ENCODE results near the gene FAM118A. TPM values are rescaled to one million over a fixed set of nuclear protein-coding genes. Genes with fewer than 3 reads are reported as not detected.

Gene FAM118A
- total RNA-seq, 1 experiment from 2014 or later = 21.3 TPM

DNA sequence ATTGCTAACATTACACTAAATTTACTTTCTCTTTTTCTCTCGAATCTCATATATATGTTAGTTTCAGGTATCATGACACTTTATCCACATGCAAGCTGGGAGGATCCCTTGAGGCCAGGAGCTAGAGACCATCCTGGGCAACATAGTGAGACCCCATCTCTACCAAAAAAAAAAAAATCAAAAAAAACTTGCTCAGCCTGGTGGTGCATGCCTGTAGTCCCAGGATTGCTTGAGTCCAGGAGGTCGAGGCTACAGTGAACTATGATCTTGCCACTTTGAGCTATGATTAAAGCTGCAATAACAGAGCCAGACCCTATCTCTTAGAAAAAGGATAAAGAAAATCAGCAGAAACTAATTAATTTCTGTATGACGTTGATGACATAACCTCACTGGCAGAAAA, 28.7 kb upstream of the FAM118A start:
- TF ChIP-seq, protein P1, sequence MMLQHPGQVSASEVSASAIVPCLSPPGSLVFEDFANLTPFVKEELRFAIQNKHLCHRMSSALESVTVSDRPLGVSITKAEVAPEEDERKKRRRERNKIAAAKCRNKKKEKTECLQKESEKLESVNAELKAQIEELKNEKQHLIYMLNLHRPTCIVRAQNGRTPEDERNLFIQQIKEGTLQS (CRISPR knock-in tag; conservative IDR thresholded peaks at IDR 0.05) = no peak
- TF ChIP-seq, protein P2, sequence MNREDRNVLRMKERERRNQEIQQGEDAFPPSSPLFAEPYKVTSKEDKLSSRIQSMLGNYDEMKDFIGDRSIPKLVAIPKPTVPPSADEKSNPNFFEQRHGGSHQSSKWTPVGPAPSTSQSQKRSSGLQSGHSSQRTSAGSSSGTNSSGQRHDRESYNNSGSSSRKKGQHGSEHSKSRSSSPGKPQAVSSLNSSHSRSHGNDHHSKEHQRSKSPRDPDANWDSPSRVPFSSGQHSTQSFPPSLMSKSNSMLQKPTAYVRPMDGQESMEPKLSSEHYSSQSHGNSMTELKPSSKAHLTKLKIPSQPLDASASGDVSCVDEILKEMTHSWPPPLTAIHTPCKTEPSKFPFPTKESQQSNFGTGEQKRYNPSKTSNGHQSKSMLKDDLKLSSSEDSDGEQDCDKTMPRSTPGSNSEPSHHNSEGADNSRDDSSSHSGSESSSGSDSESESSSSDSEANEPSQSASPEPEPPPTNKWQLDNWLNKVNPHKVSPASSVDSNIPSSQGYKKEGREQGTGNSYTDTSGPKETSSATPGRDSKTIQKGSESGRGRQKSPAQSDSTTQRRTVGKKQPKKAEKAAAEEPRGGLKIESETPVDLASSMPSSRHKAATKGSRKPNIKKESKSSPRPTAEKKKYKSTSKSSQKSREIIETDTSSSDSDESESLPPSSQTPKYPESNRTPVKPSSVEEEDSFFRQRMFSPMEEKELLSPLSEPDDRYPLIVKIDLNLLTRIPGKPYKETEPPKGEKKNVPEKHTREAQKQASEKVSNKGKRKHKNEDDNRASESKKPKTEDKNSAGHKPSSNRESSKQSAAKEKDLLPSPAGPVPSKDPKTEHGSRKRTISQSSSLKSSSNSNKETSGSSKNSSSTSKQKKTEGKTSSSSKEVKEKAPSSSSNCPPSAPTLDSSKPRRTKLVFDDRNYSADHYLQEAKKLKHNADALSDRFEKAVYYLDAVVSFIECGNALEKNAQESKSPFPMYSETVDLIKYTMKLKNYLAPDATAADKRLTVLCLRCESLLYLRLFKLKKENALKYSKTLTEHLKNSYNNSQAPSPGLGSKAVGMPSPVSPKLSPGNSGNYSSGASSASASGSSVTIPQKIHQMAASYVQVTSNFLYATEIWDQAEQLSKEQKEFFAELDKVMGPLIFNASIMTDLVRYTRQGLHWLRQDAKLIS (CRISPR knock-in tag; IDR thresholded peaks at IDR 0.05; ENCODE audit: borderline replicate concordance) = no peak
- TF ChIP-seq GTF2I (CRISPR knock-in tag; conservative IDR thresholded peaks at IDR 0.05) = no peak
- TF ChIP-seq SMAD3 (CRISPR knock-in tag; IDR thresholded peaks at IDR 0.05; ENCODE audit: borderline replicate concordance) = no peak
- TF ChIP-seq, protein P3, sequence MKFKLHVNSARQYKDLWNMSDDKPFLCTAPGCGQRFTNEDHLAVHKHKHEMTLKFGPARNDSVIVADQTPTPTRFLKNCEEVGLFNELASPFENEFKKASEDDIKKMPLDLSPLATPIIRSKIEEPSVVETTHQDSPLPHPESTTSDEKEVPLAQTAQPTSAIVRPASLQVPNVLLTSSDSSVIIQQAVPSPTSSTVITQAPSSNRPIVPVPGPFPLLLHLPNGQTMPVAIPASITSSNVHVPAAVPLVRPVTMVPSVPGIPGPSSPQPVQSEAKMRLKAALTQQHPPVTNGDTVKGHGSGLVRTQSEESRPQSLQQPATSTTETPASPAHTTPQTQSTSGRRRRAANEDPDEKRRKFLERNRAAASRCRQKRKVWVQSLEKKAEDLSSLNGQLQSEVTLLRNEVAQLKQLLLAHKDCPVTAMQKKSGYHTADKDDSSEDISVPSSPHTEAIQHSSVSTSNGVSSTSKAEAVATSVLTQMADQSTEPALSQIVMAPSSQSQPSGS (CRISPR knock-in tag; IDR thresholded peaks at IDR 0.05; ENCODE audit: borderline replicate concordance, low read depth) = no peak
- no peak for TF ChIP-seq TEAD4 (CRISPR knock-in tag; IDR thresholded peaks at IDR 0.05)
- TF ChIP-seq CREB1 (CRISPR knock-in tag; IDR thresholded peaks at IDR 0.05) = no peak
- TF ChIP-seq, protein P4, sequence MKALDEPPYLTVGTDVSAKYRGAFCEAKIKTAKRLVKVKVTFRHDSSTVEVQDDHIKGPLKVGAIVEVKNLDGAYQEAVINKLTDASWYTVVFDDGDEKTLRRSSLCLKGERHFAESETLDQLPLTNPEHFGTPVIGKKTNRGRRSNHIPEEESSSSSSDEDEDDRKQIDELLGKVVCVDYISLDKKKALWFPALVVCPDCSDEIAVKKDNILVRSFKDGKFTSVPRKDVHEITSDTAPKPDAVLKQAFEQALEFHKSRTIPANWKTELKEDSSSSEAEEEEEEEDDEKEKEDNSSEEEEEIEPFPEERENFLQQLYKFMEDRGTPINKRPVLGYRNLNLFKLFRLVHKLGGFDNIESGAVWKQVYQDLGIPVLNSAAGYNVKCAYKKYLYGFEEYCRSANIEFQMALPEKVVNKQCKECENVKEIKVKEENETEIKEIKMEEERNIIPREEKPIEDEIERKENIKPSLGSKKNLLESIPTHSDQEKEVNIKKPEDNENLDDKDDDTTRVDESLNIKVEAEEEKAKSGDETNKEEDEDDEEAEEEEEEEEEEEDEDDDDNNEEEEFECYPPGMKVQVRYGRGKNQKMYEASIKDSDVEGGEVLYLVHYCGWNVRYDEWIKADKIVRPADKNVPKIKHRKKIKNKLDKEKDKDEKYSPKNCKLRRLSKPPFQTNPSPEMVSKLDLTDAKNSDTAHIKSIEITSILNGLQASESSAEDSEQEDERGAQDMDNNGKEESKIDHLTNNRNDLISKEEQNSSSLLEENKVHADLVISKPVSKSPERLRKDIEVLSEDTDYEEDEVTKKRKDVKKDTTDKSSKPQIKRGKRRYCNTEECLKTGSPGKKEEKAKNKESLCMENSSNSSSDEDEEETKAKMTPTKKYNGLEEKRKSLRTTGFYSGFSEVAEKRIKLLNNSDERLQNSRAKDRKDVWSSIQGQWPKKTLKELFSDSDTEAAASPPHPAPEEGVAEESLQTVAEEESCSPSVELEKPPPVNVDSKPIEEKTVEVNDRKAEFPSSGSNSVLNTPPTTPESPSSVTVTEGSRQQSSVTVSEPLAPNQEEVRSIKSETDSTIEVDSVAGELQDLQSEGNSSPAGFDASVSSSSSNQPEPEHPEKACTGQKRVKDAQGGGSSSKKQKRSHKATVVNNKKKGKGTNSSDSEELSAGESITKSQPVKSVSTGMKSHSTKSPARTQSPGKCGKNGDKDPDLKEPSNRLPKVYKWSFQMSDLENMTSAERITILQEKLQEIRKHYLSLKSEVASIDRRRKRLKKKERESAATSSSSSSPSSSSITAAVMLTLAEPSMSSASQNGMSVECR (CRISPR knock-in tag; IDR thresholded peaks at IDR 0.05; ENCODE audit: borderline replicate concordance) = no peak
- no peak for TF ChIP-seq NFYB (CRISPR knock-in tag; conservative IDR thresholded peaks at IDR 0.05; ENCODE audit: low read depth)
- no peak for TF ChIP-seq SP1 (CRISPR knock-in tag; conservative IDR thresholded peaks at IDR 0.05)
- no peak for TF ChIP-seq ETV6 (CRISPR knock-in tag; IDR thresholded peaks at IDR 0.05)
- TF ChIP-seq, protein P5, sequence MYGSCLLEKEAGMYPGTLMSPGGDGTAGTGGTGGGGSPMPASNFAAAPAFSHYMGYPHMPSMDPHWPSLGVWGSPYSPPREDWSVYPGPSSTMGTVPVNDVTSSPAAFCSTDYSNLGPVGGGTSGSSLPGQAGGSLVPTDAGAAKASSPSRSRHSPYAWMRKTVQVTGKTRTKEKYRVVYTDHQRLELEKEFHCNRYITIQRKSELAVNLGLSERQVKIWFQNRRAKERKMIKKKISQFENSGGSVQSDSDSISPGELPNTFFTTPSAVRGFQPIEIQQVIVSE (CRISPR knock-in tag; IDR thresholded peaks at IDR 0.05; ENCODE audit: borderline replicate concordance) = no peak
- H3K36me3 Mint-ChIP-seq = no peaks in the 10 kb centered on the region
- DNase-seq (ENCODE audit: low spot score) (no peak), ATAC-seq (no peak)
- no peak overlapping the region for H3K4me3 Mint-ChIP-seq
- peaks cover 47% of the 10 kb centered on the region for H3K27me3 Mint-ChIP-seq (ENCODE audit: low read depth)
- no peak overlapping the region for H3K27ac Mint-ChIP-seq
- ChIA-PET CTCF (no interaction called here), POLR2A (no interaction called here)
- H3K4me1 Mint-ChIP-seq = peaks cover 10% of the 10 kb centered on the region
- no peaks in the 10 kb centered on the region for H3K9me3 Mint-ChIP-seq

DNA sequence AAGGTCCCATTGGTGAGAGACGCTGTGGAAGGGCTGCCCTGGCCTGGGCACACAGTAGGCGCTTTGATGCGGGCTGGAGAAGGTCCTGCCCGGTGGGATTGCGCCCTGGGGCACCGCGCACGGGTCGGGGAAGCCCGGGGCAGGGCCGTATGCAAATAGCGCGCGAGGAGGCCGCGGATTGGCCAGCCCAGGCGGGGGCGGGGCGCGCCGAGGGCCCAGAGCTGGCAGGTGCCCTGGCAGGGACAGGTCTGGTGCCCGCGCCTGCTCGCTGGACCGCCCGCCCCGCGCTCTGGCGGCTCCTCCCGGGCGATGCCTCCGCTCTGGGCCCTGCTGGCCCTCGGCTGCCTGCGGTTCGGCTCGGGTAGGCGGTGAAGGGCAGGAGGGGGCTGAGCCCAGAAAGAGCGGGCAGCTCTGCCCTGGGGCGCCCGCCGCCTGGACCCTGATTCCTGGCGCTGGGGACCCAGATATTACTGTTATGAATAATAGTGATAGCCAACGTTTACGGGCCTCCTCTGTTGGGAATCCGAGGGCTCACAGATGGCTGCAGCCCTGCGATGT, 24.9 kb upstream of the FAM118A start, which contains the start of gene UPK3A:
TSS of gene UPK3A (plus strand) at position 245 of the 558 bp plus-strand sequence. CDS start at position 310, 65 bp downstream.
- no peaks in the 10 kb centered on the region for H3K36me3 Mint-ChIP-seq
- H3K4me1 Mint-ChIP-seq = peaks cover 11% of the 10 kb centered on the region
- TF ChIP-seq NFE2L1 (CRISPR knock-in tag; IDR thresholded peaks at IDR 0.05) = peak; percentile 38; the same call in 1 of the 2 replicates
- TF ChIP-seq SP1 (CRISPR knock-in tag; conservative IDR thresholded peaks at IDR 0.05) = peak; percentile 81
- TF ChIP-seq, protein P6, sequence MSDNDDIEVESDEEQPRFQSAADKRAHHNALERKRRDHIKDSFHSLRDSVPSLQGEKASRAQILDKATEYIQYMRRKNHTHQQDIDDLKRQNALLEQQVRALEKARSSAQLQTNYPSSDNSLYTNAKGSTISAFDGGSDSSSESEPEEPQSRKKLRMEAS (CRISPR knock-in tag; IDR thresholded peaks at IDR 0.05) = peak; percentile 5; the same call in 1 of the 2 replicates
- TF ChIP-seq, protein P1 (CRISPR knock-in tag; conservative IDR thresholded peaks at IDR 0.05) = no peak
- TF ChIP-seq ZNF416 (CRISPR knock-in tag; IDR thresholded peaks at IDR 0.05) = no peak
- no peak for TF ChIP-seq JUN (CRISPR knock-in tag; IDR thresholded peaks at IDR 0.05)
- TF ChIP-seq TCF7 (CRISPR knock-in tag; IDR thresholded peaks at IDR 0.05; ENCODE audit: low read depth) = no peak
- TF ChIP-seq NFYB (CRISPR knock-in tag; conservative IDR thresholded peaks at IDR 0.05; ENCODE audit: low read depth) = 0 out of 2 replicates have a peak, but pooled peaks have one; percentile 44
- ChIA-PET CTCF (interaction anchor here (0.6 to 1.8 kb wide), 10 partner anchors 17 to 269 kb away, joined by 3 to 6 read pairs (median 4); no protein-coding TSS in a partner anchor), POLR2A (no interaction called here)
- peak; percentile 95 for ATAC-seq
- peak; percentile 86 for DNase-seq (ENCODE audit: low spot score)
- H3K4me3 Mint-ChIP-seq = peak within 1 kb of the TSS; percentile 76
- no peak within 1 kb of the TSS for H3K27ac Mint-ChIP-seq
- H3K9me3 Mint-ChIP-seq = no peaks in the 10 kb centered on the region
- H3K27me3 Mint-ChIP-seq (ENCODE audit: low read depth) = peaks cover 58% of the 10 kb centered on the region

Measured in WTC11 (cell line).